ENCODE measurements around the gene NDST1.

NDST1 gene

GRCh38 chr5:150508828-150509227, 897 bp downstream of the NDST1 start:
- Histone ChIP-seq H3K9ac (ENCODE audit: low read length) (no peak overlapping the region), H3K9me3 (ENCODE audit: low read length) (no peaks in the 10 kb centered on the region), H3K4me3 (ENCODE audit: low read depth, low read length, poor library complexity, severe bottlenecking) (no peak overlapping the region), H3K36me3 (ENCODE audit: insufficient read depth, low read length) (no peaks in the 10 kb centered on the region), H4K20me1 (ENCODE audit: insufficient read depth, low read length) (no peaks in the 10 kb centered on the region), H3K4me1 (ENCODE audit: insufficient read depth, low read length, severe bottlenecking) (no peaks in the 10 kb centered on the region), H3F3A (ENCODE audit: insufficient read depth, low read length) (no peaks in the 10 kb centered on the region), H2AFZ (ENCODE audit: low read length) (no peak overlapping the region), H3K79me2 (ENCODE audit: insufficient read depth, low read length) (no peaks in the 10 kb centered on the region), H3K27me3 (ENCODE audit: insufficient read depth, low read length) (no peaks in the 10 kb centered on the region), H3K9me2 (ENCODE audit: low read depth, low read length) (no peaks in the 10 kb centered on the region), H3K27ac (ENCODE audit: low read depth, low read length, poor library complexity, severe bottlenecking) (no peak overlapping the region), H3K4me2 (ENCODE audit: low read length) (no peak overlapping the region)
- TF ChIP-seq, protein P1, sequence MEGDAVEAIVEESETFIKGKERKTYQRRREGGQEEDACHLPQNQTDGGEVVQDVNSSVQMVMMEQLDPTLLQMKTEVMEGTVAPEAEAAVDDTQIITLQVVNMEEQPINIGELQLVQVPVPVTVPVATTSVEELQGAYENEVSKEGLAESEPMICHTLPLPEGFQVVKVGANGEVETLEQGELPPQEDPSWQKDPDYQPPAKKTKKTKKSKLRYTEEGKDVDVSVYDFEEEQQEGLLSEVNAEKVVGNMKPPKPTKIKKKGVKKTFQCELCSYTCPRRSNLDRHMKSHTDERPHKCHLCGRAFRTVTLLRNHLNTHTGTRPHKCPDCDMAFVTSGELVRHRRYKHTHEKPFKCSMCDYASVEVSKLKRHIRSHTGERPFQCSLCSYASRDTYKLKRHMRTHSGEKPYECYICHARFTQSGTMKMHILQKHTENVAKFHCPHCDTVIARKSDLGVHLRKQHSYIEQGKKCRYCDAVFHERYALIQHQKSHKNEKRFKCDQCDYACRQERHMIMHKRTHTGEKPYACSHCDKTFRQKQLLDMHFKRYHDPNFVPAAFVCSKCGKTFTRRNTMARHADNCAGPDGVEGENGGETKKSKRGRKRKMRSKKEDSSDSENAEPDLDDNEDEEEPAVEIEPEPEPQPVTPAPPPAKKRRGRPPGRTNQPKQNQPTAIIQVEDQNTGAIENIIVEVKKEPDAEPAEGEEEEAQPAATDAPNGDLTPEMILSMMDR (IDR thresholded peaks at IDR 0.05; ENCODE audit: low read length) = no peak
- no peak for TF ChIP-seq EZH2 (IDR thresholded peaks at IDR 0.05; ENCODE audit: borderline replicate concordance, low read length)

DNA sequence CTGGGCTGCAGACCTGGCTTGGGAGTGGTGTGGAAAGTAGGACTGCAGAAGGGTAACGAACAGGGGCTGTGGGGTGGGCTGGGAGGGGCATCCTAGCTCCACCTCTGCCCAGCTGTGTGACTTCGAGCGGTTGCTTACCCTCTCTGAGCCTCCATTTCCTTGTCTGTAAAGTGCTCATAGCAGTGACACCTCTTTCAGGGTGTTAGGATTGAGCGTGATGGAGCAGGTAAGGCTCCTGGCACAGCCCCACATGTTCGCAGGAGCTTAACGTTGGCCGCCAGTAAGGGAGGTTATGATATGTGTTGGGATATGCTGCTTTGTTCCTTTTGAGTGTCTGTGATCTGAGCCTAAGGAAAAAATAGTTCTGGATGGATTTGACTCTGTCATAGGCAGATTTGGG, 2.1 kb downstream of the NDST1 start:
- Histone ChIP-seq H3K9ac (ENCODE audit: low read length) (no peak overlapping the region), H3K27ac (ENCODE audit: low read depth, low read length, poor library complexity, severe bottlenecking) (no peak overlapping the region), H3K9me3 (ENCODE audit: low read length) (no peaks in the 10 kb centered on the region), H3K4me1 (ENCODE audit: insufficient read depth, low read length, severe bottlenecking) (no peaks in the 10 kb centered on the region), H3K79me2 (ENCODE audit: insufficient read depth, low read length) (no peaks in the 10 kb centered on the region), H3F3A (ENCODE audit: insufficient read depth, low read length) (no peaks in the 10 kb centered on the region), H3K9me2 (ENCODE audit: low read depth, low read length) (no peaks in the 10 kb centered on the region), H4K20me1 (ENCODE audit: insufficient read depth, low read length) (no peaks in the 10 kb centered on the region), H3K4me2 (ENCODE audit: low read length) (no peak overlapping the region), H3K4me3 (ENCODE audit: low read depth, low read length, poor library complexity, severe bottlenecking) (no peak overlapping the region), H3K27me3 (ENCODE audit: insufficient read depth, low read length) (no peaks in the 10 kb centered on the region), H3K36me3 (ENCODE audit: insufficient read depth, low read length) (no peaks in the 10 kb centered on the region), H2AFZ (ENCODE audit: low read length) (no peak overlapping the region)
- TF ChIP-seq, protein P1 (IDR thresholded peaks at IDR 0.05; ENCODE audit: low read length) = no peak
- no peak for TF ChIP-seq EZH2 (IDR thresholded peaks at IDR 0.05; ENCODE audit: borderline replicate concordance, low read length)

GRCh38 chr5:150510460-150511263, 2.7 kb downstream of the NDST1 start:
- no peak overlapping the region for H3K4me2 ChIP-seq (ENCODE audit: low read length)
- H3K9me3 ChIP-seq (ENCODE audit: low read length) = no peaks in the 10 kb centered on the region
- no peak overlapping the region for H3K27ac ChIP-seq (ENCODE audit: low read depth, low read length, poor library complexity, severe bottlenecking)
- H4K20me1 ChIP-seq (ENCODE audit: insufficient read depth, low read length) = no peaks in the 10 kb centered on the region
- H3F3A ChIP-seq (ENCODE audit: insufficient read depth, low read length) = no peaks in the 10 kb centered on the region
- H3K79me2 ChIP-seq (ENCODE audit: insufficient read depth, low read length) = no peaks in the 10 kb centered on the region
- TF ChIP-seq, protein P1 (IDR thresholded peaks at IDR 0.05; ENCODE audit: low read length) = no peak
- TF ChIP-seq EZH2 (IDR thresholded peaks at IDR 0.05; ENCODE audit: borderline replicate concordance, low read length) = no peak
- no peaks in the 10 kb centered on the region for H3K9me2 ChIP-seq (ENCODE audit: low read depth, low read length)
- no peaks in the 10 kb centered on the region for H3K4me1 ChIP-seq (ENCODE audit: insufficient read depth, low read length, severe bottlenecking)
- no peak overlapping the region for H3K9ac ChIP-seq (ENCODE audit: low read length)
- no peak overlapping the region for H2AFZ ChIP-seq (ENCODE audit: low read length)
- H3K27me3 ChIP-seq (ENCODE audit: insufficient read depth, low read length) = no peaks in the 10 kb centered on the region
- H3K4me3 ChIP-seq (ENCODE audit: low read depth, low read length, poor library complexity, severe bottlenecking) = no peak overlapping the region
- H3K36me3 ChIP-seq (ENCODE audit: insufficient read depth, low read length) = no peaks in the 10 kb centered on the region
